ENCODE measurements around the gene KRTAP10-12. TPM values are rescaled to one million over a fixed set of nuclear protein-coding genes. Genes with fewer than 3 reads are reported as not detected.

Gene KRTAP10-12
- polyA plus RNA-seq, 1 experiment: not detected

Small RNA genes within 50 kb of the gene (small RNA-seq; reads per million reads assigned to genes)
- not detected for gene KRTAP12-6P (ENCODE audit: insufficient read length, low read depth)

Other genes starting within 250 kb of the KRTAP10-12 start
- gene LRRC3, start 241.7 kb upstream of the KRTAP10-12 start, polyA plus RNA-seq (2011; rRNA removed): 0.10 and 0.14 TPM in 2 replicates
- not detected in 2 replicates for gene KRTAP10-1, start 157.0 kb upstream of the KRTAP10-12 start, polyA plus RNA-seq (2011; rRNA removed)
- gene KRTAP10-2, start 145.7 kb upstream of the KRTAP10-12 start, polyA plus RNA-seq (2011; rRNA removed): not detected in 2 replicates
- gene KRTAP10-3, start 138.4 kb upstream of the KRTAP10-12 start, polyA plus RNA-seq (2011; rRNA removed): not detected in 2 replicates
- not detected in 2 replicates for gene KRTAP10-4, start 123.4 kb upstream of the KRTAP10-12 start, polyA plus RNA-seq (2011; rRNA removed)
- gene KRTAP10-5, start 116.6 kb upstream of the KRTAP10-12 start, polyA plus RNA-seq (2011; rRNA removed): not detected in 2 replicates
- gene KRTAP10-6, start 104.7 kb upstream of the KRTAP10-12 start, polyA plus RNA-seq (2011; rRNA removed): not detected in 2 replicates
- not detected in 2 replicates for gene KRTAP10-7, start 96.6 kb upstream of the KRTAP10-12 start, polyA plus RNA-seq (2011; rRNA removed)
- not detected in 2 replicates for gene KRTAP10-8, start 85.1 kb upstream of the KRTAP10-12 start, polyA plus RNA-seq (2011; rRNA removed)
- gene KRTAP10-9, start 70.1 kb upstream of the KRTAP10-12 start, polyA plus RNA-seq (2011; rRNA removed): not detected in 2 replicates
- gene KRTAP10-10, start 59.8 kb upstream of the KRTAP10-12 start, polyA plus RNA-seq (2011; rRNA removed): not detected in 2 replicates
- not detected in 2 replicates for gene KRTAP10-11, start 50.8 kb upstream of the KRTAP10-12 start, polyA plus RNA-seq (2011; rRNA removed)
- gene KRTAP12-4, start 42.5 kb upstream of the KRTAP10-12 start, polyA plus RNA-seq (2011; rRNA removed): not detected in 2 replicates
- not detected in 2 replicates for gene KRTAP12-3, start 39.2 kb upstream of the KRTAP10-12 start, polyA plus RNA-seq (2011; rRNA removed)
- gene KRTAP12-2, start 30.2 kb upstream of the KRTAP10-12 start, polyA plus RNA-seq (2011; rRNA removed): not detected in 2 replicates
- not detected in 2 replicates for gene KRTAP12-1, start 15.0 kb upstream of the KRTAP10-12 start, polyA plus RNA-seq (2011; rRNA removed)
- gene TSPEAR, start 14.4 kb downstream of the KRTAP10-12 start, polyA plus RNA-seq (2011; rRNA removed): not detected in 2 replicates
- 60.9 and 62.2 TPM in 2 replicates for gene UBE2G2, start 104.6 kb downstream of the KRTAP10-12 start, polyA plus RNA-seq (2011; rRNA removed)
- 113 and 134 TPM in 2 replicates for gene SUMO3, start 120.9 kb downstream of the KRTAP10-12 start, polyA plus RNA-seq (2011; rRNA removed)
- gene PTTG1IP, start 176.5 kb downstream of the KRTAP10-12 start, polyA plus RNA-seq (2011; rRNA removed): 240 and 249 TPM in 2 replicates
- 0.04 TPM in 1 of 2 replicates, not detected in the other for gene ITGB2, start 223.7 kb downstream of the KRTAP10-12 start, polyA plus RNA-seq (2011; rRNA removed)
- gene SLX9, start 242.9 kb downstream of the KRTAP10-12 start, polyA plus RNA-seq (2011; rRNA removed): 11.4 and 11.9 TPM in 2 replicates

Measured in AG04450 (cell line).